ENCODE measurements around the gene VPS18.

VPS18 gene

GRCh38 chr15:40930430-40931299, 36.4 kb downstream of the VPS18 start:
- peak overlapping the region; percentile 38 for H3K4me3 ChIP-seq (replicated peaks; ENCODE audit: low read depth, low read length)
- peak; percentile 54 for DNase-seq (ENCODE audit: low read depth)
- peak; percentile 46 for TF ChIP-seq CTCF (IDR thresholded peaks at IDR 0.05; ENCODE audit: low read length, missing control alignments)

- no peak for DNase-seq (ENCODE audit: low read depth)
- H3K4me3 ChIP-seq (replicated peaks; ENCODE audit: low read depth, low read length): no peak overlapping the region
- no peak for TF ChIP-seq CTCF (IDR thresholded peaks at IDR 0.05; ENCODE audit: low read length, missing control alignments)
These were observed 37.3 kb downstream of the VPS18 start for GRCh38 chr15:40931300-40932142.

- no peak for DNase-seq (ENCODE audit: low read depth)
- H3K4me3 ChIP-seq (replicated peaks; ENCODE audit: low read depth, low read length): no peak overlapping the region
These were observed 37.9 kb downstream of the VPS18 start for GRCh38 chr15:40932156-40932555.

GRCh38 chr15:40932649-40933516, 38.6 kb downstream of the VPS18 start:
- no peak overlapping the region for H3K4me3 ChIP-seq (replicated peaks; ENCODE audit: low read depth, low read length)
- no peak for TF ChIP-seq CTCF (IDR thresholded peaks at IDR 0.05; ENCODE audit: low read length, missing control alignments)
- no peak for DNase-seq (ENCODE audit: low read depth)

More at GRCh38 chr15:40932156-40932555, 37.9 kb downstream of the VPS18 start:
- no peak for TF ChIP-seq CTCF (IDR thresholded peaks at IDR 0.05; ENCODE audit: low read length, missing control alignments)

GRCh38 chr15:40933517-40933902, 39.3 kb downstream of the VPS18 start:
- no peak for TF ChIP-seq CTCF (IDR thresholded peaks at IDR 0.05; ENCODE audit: low read length, missing control alignments)
- no peak overlapping the region for H3K4me3 ChIP-seq (replicated peaks; ENCODE audit: low read depth, low read length)
- DNase-seq (ENCODE audit: low read depth): no peak

GRCh38 chr15:40934457-40934856, 40.2 kb downstream of the VPS18 start:
- no peak overlapping the region for H3K4me3 ChIP-seq (replicated peaks; ENCODE audit: low read depth, low read length)
- TF ChIP-seq CTCF (IDR thresholded peaks at IDR 0.05; ENCODE audit: low read length, missing control alignments): no peak
- no peak for DNase-seq (ENCODE audit: low read depth)
